Transverse colon (tissue), 4 donors: Measurements from ENCODE around the gene C1QTNF12. TPM values are rescaled to one million over a fixed set of nuclear protein-coding genes. Genes with fewer than 3 reads are reported as not detected.
A peak's percentile ranks its signal among the peaks of the same experiment; 100 is the strongest.

Experiments
- DNase-seq: peaks from one replicate; pipeline ENCODE4 v3.0.0-alpha.2; 2019
- H3K27ac ChIP-seq, 4 donors: fragments of 200-600 bp; sonication (generic); 2 replicates each; pipeline ENCODE4 v1.5.1; 2016 to 2018; ENCODE audit warnings: inconsistent platforms in 4 of 4
- H3K27me3 ChIP-seq: fragments of 200-600 bp; sonication (generic); 2 replicates; pipeline ENCODE4 v1.5.1; 2017; ENCODE audit warnings: inconsistent platforms
- H3K36me3 ChIP-seq, 4 donors: fragments of 200-600 bp; sonication (generic); 2 replicates each; pipeline ENCODE4 v1.5.1; 2017 to 2019; ENCODE audit warnings: inconsistent platforms in 4 of 4
- H3K4me1 ChIP-seq, 4 donors: fragments of 200-600 bp; sonication (generic); 2 replicates each; pipeline ENCODE4 v1.5.1; 2017 to 2020; ENCODE audit warnings: inconsistent platforms in 4 of 4
- H3K4me3 ChIP-seq, 4 donors: fragments of 200-600 bp; sonication (generic); 1 replicate in 1 of 4; 2 replicates in 3 of 4; pipeline versions ENCODE4 v1.5.1 to v1.6.1; 2017 to 2019; ENCODE audit warnings: inconsistent platforms in 4 of 4
- H3K9me3 ChIP-seq, 2 donors: fragments of 200-600 bp; sonication (generic); 2 replicates each; pipeline ENCODE4 v1.5.1; 2017 to 2019; ENCODE audit warnings: inconsistent platforms in 2 of 2
- EP300 ChIP-seq: sonication (generic); formaldehyde crosslinking; IDR thresholded peaks from one replicate; pipeline ENCODE4 v1.6.1; 2017; ENCODE audit warnings: antibody characterized with exemption, low read depth
- POLR2A ChIP-seq: fragments of 450-650 bp; IDR thresholded peaks from one replicate; pipeline ENCODE4 v1.6.1; 2016; ENCODE audit warnings: antibody characterized with exemption, mild to moderate bottlenecking, moderate library complexity
- POLR2AphosphoS5 ChIP-seq, 3 donors: sonication (generic); formaldehyde crosslinking; IDR thresholded peaks; one replicate each; pipeline ENCODE4 v1.6.1; 2016; ENCODE audit warnings: antibody characterized with exemption in 3 of 3
- WGBS, 2 donors: methylation state at CpG; one replicate each; pipeline ENCODE4 v1.1.5; 2018; ENCODE audit warnings: low coverage in 1 of 2; 5-methylcytosine and 5-hydroxymethylcytosine counted together
- in situ Hi-C, 4 donors: fragments of 200-750 bp; cut with MboI; loops; one replicate each; pipeline versions ENCODE4 v1.15.0 to v1.15.1; 2017; ENCODE audit warnings: low sequenced_read_pairs in 3 of 4, low pct_ligation_motif_present in 1 of 4, low pct_unique_long_range_greater_than_20kb in 1 of 4
- intact Hi-C: fragments of 100-400 bp; cut with DNase I; formaldehyde crosslinking; loops from one replicate; pipeline ENCODE4 v1.15.1; 2023; ENCODE audit warnings: low total_unique reads
- total RNA-seq, 4 donors: library from RNA; depleted of rRNA; stranded (reverse); fragments of >200 nt; gene quantifications; one replicate each; pipeline ENCODE4 v1.1.0, GENCODE V29; 2016
- TF ChIP-seq, protein P1 (sequence below), 5 experiments: fragments of 200-600 bp in 3 of 5; fragments of 450-650 bp in 2 of 5; sonication (generic) in 3 of 5; IDR thresholded peaks; 1 replicate in 2 of 5; 2 replicates in 3 of 5; pipeline ENCODE4 v1.5.1; 2016 to 2017; ENCODE audit warnings: antibody characterized with exemption in 5 of 5, inconsistent platforms in 3 of 5, mild to moderate bottlenecking in 2 of 5, moderate library complexity in 1 of 5

C1QTNF12 gene
- total RNA-seq, 4 donors from 2014 or later = 11.9 to 52.8 (median 15.7) TPM; not detected in 1

DNA sequence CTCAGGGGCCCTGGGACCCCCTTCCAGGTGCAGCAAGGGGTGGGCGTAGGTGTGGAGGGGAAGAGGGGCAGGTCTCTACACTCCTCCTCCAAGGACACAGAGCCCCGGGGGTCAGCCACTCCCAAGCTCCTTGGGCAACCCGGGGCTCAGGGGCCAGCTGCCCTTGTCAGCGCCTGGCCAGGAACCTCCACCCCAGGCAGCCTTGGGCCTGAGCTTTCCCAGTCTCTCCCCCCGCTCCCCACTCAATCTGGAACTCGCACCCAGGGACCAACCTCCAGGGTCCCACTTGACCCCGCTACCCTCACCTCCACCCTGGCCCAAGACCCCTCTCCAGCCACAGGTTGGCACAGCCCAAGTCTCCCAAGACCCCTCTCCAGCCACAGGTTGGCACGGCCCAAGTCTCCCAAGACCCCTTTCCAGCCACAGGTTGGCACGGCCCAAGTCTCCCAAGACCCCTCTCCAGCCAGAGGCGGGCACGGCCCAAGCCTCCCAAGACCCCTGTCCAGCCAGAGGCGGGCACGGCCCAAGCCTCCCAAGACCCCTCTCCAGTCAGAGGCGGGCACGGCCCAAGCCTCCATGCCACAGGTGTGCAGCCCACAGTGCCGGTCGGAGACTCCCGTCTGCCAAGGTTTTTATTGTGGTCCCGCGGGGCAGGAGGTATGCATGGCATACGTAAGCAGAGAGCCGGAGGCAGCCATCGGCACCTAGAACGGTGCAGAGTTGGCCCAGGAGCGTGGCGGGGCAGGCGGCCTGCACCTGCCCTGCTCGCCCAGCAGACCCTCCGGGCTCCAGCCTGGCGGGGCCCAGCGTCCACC is 35.6 kb downstream of the C1QTNF12 start:
- Histone ChIP-seq H3K9me3 (no peaks in the 10 kb centered on the region), H3K27ac (no peak overlapping the region), H3K36me3 (no peaks in the 10 kb centered on the region), H3K4me3 (no peak overlapping the region), H3K4me1 (peaks cover 7 to 49% (median 24%) of the 10 kb centered on the region in 4 donors), H3K27me3 (peaks cover 51% of the 10 kb centered on the region)
- peak; percentile 6 for DNase-seq
- TF ChIP-seq, protein P1, sequence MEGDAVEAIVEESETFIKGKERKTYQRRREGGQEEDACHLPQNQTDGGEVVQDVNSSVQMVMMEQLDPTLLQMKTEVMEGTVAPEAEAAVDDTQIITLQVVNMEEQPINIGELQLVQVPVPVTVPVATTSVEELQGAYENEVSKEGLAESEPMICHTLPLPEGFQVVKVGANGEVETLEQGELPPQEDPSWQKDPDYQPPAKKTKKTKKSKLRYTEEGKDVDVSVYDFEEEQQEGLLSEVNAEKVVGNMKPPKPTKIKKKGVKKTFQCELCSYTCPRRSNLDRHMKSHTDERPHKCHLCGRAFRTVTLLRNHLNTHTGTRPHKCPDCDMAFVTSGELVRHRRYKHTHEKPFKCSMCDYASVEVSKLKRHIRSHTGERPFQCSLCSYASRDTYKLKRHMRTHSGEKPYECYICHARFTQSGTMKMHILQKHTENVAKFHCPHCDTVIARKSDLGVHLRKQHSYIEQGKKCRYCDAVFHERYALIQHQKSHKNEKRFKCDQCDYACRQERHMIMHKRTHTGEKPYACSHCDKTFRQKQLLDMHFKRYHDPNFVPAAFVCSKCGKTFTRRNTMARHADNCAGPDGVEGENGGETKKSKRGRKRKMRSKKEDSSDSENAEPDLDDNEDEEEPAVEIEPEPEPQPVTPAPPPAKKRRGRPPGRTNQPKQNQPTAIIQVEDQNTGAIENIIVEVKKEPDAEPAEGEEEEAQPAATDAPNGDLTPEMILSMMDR (IDR thresholded peaks at IDR 0.05) = no peak
- no peak for TF ChIP-seq POLR2AphosphoS5 (IDR thresholded peaks at IDR 0.05)
- no peak for TF ChIP-seq POLR2A
- no peak for TF ChIP-seq EP300
- intact Hi-C loops = no loop called here
- in situ Hi-C loops = no loop called here
- 89% methylated on average over 31 of the region's 31 CpGs; no CpG with 5 or more reads in 1 of the 2 donors for WGBS, 2 donors

DNA sequence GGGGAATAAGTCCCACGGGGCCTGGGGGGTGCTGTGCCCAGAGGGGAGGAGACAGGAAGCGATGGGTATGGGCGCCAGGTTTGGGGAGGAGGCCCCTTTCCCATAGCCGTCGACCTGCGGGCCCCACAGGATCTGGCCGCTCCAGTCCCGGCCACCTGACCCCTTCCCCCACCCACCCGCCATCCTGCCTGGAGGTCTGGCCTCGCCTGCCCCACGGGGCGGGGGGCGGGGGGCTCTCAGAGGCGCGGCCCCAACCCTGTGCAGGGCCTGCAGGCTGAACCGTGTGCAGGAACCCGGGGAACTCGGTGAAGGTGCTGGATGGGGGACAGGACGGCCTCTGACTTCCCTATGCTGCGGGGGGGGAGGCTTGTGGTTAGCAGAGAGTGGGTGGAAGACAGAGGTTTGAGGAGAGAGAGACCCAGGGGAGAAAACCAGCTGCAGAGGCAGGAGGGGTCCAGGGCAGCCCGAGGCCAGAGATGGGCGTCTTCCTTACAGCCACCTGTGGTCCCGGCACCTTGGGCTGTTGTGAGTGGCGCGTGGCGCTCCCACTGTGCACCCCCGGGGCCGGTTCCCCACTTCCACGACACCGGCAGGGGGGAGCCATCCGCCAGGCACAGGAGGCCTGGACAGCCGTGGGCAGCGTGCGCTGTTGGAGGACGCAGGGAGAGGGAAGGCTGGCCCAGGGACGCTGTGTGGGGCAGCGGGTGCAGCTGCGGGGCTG is 37.6 kb downstream of the C1QTNF12 start:
- Histone ChIP-seq H3K27ac (peak overlapping the region in 3 of 4 donors; percentile 25 to 81 (median 69)), H3K4me3 (peak overlapping the region in 1 of 4 donors; percentile 24), H3K36me3 (no peaks in the 10 kb centered on the region), H3K27me3 (peaks cover 65% of the 10 kb centered on the region), H3K4me1 (peaks cover 7 to 40% (median 22%) of the 10 kb centered on the region in 4 donors), H3K9me3 (no peaks in the 10 kb centered on the region)
- in situ Hi-C loops = no loop called here
- peak; percentile 69 for DNase-seq
- 43% methylated on average over 35 of the region's 38 CpGs; no CpG with 5 or more reads in 1 of the 2 donors for WGBS, 2 donors
- TF ChIP-seq EP300 (no peak), POLR2AphosphoS5 (IDR thresholded peaks at IDR 0.05) (no peak), POLR2A (no peak)
- TF ChIP-seq, protein P1 (IDR thresholded peaks at IDR 0.05) = no peak
- intact Hi-C loops = no loop called here

DNA sequence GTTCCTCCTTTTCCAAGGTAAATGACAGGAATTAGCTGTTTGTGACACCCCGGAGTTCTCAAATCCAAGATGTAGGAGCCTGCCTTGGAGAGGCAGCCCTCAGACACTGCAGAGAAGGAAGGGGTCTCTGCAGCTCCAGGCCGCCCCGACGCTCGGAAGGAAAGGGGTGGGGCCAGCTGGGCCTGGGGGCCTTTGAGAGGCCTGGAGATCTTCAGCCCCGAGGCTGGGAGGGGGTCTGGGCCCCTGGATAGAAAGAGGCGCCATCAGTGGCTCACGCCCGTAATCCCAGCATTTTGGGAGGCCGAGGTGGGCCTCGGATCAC is 39.0 kb downstream of the C1QTNF12 start:
- 59 to 66% methylated on average over 7 to 10 of the region's 11 CpGs for WGBS, 2 donors
- peaks cover 7 to 31% (median 20%) of the 10 kb centered on the region in 4 donors for H3K4me1 ChIP-seq
- intact Hi-C loops (no loop called here), in situ Hi-C loops (no loop called here)
- no peak for TF ChIP-seq POLR2A
- H3K9me3 ChIP-seq = no peaks in the 10 kb centered on the region
- no peaks in the 10 kb centered on the region for H3K36me3 ChIP-seq
- peaks cover 75% of the 10 kb centered on the region for H3K27me3 ChIP-seq
- H3K4me3 ChIP-seq = no peak overlapping the region
- peak overlapping the region in 3 of 4 donors; percentile 25 to 81 (median 69) for H3K27ac ChIP-seq
- peak; percentile 5 for DNase-seq

DNA sequence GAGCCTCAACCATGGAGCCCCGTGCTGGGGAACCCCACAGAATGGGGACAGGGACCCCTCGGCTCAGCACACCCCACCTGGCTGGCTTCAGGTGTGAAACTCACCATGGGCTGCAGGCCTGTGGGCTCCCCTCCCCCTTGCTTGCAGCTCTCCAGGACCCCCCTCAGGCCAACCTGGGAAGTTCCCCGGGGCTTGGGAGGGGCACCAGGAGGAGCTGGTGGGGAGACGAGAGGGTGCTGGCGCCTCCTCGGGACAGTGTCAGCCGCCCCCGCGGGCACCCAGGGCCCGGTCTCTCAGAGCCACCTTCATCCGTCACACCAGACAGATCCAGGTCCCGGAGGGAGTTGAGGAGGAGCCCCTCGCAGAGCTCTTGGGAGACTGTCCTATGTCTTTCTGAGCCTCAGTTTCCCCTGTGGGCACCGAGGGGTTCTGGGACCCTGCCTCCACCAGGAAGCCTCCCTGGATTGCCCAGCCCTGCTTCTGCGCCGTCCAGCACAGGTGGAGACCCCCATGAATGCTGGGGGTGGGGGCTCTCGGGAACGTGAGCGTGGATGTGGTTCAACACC is 39.5 kb downstream of the C1QTNF12 start:
- 42% methylated on average over 15 of the region's 19 CpGs; no CpG with 5 or more reads in 1 of the 2 donors for WGBS, 2 donors
- Histone ChIP-seq H3K4me1 (peaks cover 7 to 31% (median 19%) of the 10 kb centered on the region in 4 donors), H3K4me3 (no peak overlapping the region), H3K36me3 (no peaks in the 10 kb centered on the region), H3K27me3 (peaks cover 75% of the 10 kb centered on the region), H3K9me3 (no peaks in the 10 kb centered on the region), H3K27ac (peak overlapping the region in 2 of 4 donors; percentile 44 to 81)
- DNase-seq = peak; percentile 22
- TF ChIP-seq POLR2A (no peak), POLR2AphosphoS5 (IDR thresholded peaks at IDR 0.05) (no peak)
- intact Hi-C loops (no loop called here), in situ Hi-C loops (no loop called here)
